Superior temporal gyrus (tissue), 1 donor: ENCODE data around the gene XRN2.

Experiments used
- DNase-seq: peaks from one replicate; pipeline ENCODE4 v3.0.0-alpha.2; 2016; ENCODE audit errors: extremely low spot score

Gene XRN2

GRCh38 chr20:21294755-21295154 is 8.4 kb upstream of the XRN2 start:
- DNase-seq: no peak

GRCh38 chr20:21301940-21302663 is 1.0 kb upstream of the XRN2 start:
- peak; percentile 18 for DNase-seq

DNA sequence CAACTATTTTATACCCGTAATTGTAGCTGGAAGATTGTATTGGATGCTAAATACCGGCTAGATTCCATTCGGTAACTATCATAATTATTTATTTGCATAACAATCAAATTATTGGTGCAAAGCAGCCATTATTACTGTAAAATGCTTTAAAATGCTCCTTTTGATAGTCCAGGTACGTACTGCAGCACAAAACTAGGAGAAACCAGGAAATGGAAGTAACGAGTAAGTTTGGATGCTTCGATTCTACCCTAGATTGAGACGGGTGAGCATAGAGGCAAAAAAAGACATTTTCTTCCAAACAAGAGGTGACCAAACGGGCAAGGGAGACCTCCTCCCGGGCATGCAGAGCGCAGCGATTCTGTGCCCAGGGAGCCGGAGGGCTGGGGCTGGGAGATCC is 469 bp upstream of the XRN2 start:
- DNase-seq: peak; percentile 67

DNA sequence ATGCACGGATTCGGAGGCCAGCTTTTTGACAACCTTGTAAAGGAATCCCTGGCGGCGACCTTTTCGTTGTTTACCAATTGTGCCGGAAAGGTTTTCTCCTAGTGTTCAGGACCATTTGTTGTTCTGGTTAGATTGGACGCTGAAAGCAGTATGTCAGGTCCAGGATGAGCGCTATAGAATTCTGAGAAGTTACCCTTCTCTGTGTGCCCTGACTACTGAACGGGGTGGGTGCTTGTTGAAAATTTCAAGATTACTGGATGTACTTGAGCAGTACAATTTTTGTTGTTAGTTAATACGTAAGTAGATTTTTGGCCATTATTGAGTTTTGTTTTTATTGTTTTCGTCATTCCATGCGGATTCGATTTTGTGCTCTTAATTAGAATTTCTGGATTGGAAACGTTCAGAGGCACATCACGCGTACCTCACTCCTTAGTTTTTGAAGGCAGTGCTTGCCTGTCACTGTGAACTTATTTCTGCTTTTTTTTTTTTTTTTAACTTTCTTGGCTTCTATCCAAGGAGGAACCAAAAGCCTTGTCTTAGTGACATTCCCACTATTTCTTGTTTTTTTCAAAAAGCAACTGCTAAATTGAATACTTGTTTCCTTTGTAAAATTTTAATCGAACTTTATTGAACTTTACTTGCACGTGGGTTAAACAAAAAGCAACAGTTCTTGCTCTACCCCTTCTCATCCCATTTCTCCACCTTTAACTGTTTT is 898 bp downstream of the XRN2 start:
- DNase-seq: peak; percentile 38

DNA sequence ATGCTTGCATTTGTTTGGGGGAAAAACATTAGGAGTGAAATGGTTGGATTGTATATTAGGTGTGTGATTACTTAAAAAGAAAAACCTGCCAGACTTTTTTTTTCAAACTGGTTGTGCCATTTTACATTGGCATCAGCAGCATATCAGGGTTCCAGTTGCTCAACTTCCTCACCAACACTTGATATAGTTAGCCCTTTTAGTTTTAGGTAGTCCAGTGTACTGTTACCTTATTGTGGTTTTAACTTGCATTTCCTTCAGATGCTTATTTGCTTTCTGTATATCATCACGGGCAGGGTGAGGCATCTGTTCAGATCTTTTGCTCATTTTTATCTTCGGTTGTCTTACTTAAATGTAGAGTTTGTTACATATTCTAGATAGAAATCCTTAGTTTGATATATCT is 5.2 kb downstream of the XRN2 start:
- DNase-seq: no peak

DNA sequence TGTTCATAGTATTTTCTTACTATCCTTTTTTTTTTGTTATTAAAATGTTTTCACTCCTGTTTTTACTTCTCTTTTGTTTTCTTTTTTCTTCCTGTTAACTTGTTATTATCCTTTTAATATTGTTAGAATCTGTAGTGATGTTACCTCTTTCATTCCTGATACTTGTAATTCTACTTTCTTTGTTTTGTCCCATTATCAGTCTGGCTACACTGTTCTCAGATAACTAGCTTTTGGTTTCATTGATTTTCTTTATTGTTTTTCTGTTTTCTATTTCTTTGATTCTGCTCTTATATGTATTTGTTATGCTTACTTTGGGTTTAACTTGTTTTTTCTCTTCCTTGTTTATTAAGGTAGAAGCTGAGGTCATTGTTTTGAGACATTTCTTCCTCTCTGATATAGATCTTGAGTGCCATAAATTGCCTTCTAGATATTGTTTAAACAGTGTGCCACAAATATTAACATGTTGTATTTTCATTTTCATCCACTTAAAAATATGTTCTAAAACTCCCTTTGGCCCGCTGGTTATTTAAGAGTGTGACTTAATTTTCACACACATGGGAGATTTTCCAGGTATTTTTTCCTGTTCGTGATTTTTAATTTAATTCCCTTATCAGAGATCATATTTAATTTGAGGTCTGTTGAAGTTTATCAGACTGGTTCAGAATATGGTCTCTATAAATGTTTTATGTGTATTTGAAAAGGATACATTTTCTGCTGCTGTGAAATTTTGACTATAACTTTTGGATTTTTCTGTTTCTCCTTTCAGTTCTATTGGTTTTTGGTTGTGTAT is 6.7 kb downstream of the XRN2 start:
- no peak for DNase-seq

DNA sequence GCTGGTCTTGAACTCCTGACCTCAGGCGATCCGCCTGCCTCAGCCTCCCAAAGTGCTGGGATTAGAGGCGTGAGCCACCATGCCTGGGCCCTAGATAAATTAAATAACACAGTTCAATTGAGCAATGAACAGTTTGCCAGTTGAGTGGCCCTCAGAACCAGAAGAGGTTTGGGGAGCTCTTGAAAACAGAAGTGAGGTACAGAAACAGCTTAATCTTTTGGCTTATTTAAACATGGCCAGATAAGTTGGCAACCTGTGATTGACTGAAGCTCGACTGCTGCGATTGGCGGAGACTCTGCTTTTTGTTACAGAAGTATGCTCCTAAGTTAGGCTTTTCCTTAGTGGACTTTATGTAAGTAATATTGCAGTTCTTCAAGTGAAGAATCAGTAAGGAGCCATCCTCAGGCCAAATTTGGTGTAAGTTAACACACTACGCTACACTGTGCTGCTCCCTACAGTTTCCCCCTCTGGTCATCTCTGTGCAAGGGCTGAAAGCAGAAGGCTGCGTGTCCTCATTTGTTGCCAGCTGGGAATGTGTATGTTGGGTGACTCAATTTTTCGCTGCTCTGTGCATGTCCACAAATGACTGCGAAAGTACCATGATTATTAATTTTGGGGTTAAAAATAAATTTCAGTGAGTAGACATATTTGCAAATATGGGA is 9.8 kb downstream of the XRN2 start:
- DNase-seq: no peak

GRCh38 chr20:21315138-21315537 is 12.0 kb downstream of the XRN2 start:
- no peak for DNase-seq

- no peak for DNase-seq
Observed at GRCh38 chr20:21322083-21322710, 19.1 kb downstream of the XRN2 start.

DNA sequence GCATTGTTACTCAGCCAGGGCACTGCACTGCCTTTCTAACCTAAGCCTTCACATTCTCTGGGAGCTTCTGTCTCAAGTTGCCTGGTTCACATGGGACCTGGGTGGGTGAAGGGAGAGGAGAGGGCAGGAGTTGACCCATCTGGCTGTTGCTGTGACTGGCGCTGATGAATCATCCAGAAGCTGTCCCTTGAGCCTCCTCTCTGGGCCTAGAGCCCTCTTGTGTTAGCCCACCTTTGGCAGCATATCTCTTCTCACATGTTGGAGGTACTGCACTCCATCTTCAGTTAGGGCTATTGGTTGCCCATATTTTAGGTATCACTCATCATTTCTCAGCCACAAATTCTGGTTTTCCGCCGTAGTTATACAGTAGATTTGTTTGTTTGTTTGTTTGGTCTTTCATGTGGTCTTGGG is 19.8 kb downstream of the XRN2 start:
- DNase-seq: no peak

GRCh38 chr20:21323640-21324039 is 20.5 kb downstream of the XRN2 start:
- no peak for DNase-seq

- no peak for DNase-seq
Observed at GRCh38 chr20:21324126-21324525, 21.0 kb downstream of the XRN2 start.

GRCh38 chr20:21325296-21325695 is 22.2 kb downstream of the XRN2 start:
- no peak for DNase-seq

DNA sequence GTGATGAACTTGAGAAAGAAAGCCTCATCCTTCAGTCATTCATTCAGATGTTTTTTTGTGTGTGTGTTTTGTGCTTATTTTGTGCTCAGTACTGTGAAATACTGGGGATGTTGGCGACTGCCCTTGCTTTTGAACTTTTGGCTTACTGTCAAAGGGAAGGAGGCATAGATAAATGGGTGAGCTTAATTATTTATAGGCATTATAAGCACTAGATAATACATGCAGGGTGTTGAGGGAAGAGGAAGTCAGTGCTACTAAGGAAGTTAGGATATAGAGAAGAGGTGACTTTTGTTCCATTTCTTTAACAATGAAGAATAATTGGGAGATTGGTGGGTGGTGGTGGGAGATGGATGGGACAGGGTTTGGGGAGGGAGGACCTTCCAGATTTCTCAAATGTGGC is 23.6 kb downstream of the XRN2 start:
- DNase-seq: no peak

DNA sequence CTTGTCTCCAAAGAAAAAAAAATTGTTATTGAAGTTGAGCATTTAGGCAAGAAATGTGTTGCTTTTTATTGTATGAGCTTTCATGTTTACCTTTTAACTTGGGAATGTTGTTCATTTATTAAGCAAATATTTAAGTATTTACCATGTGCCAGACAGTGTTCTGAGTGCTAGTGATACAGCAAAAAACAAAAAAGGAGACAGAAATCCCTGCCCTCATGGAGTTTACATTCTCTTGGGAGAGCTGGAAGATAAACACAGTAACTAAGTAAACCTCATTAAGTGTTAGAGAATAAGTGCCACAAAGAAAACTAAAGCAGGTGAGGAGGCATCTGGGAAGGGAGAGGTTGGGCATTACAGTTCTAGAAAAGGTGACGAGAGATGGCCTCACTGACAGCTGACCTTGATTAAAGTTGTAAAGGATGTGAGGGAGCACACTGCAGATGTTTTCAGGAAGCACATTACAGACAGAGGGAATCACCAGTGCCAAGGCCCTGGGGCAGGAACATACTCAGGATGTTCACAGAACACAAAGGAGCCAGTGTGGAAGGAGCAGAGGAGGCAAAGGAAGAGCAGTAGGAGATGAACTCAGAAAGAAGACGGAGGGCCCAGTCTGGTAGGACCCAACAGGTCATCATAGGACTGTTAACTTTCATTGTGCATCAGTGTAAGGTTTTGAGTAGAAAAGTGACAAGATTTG is 33.5 kb downstream of the XRN2 start:
- no peak for DNase-seq

- no peak for DNase-seq
Observed at GRCh38 chr20:21338291-21338690, 35.2 kb downstream of the XRN2 start.

- DNase-seq: no peak
Observed at GRCh38 chr20:21339499-21339898, 36.4 kb downstream of the XRN2 start.

- no peak for DNase-seq
Observed at GRCh38 chr20:21340991-21341697, 38.0 kb downstream of the XRN2 start.

GRCh38 chr20:21342656-21343345 is 39.7 kb downstream of the XRN2 start:
- no peak for DNase-seq
